Muscle of leg (tissue), 16 donors: ENCODE data around the gene OSBPL10. TPM values are rescaled to one million over a fixed set of nuclear protein-coding genes. Genes with fewer than 3 reads are reported as not detected.
"Not testable (repeated sequence)": the region's sequence is repeated elsewhere in the genome, so short reads cannot be mapped to it uniquely, and the experiment has no call there.

Source experiments
- DNase-seq: peaks from one replicate; pipeline ENCODE4 v3.0.0; 2013
- H3K27ac ChIP-seq: one replicate; pipeline ENCODE4 v1.5.1; 2013; ENCODE audit warnings: mild to moderate bottlenecking, low read length, control low read depth
- H3K27me3 ChIP-seq: one replicate; pipeline ENCODE4 v1.6.1; 2013; ENCODE audit warnings: low read length; ENCODE audit not compliant: control insufficient read depth, insufficient read depth
- H3K36me3 ChIP-seq: one replicate; pipeline ENCODE4 v1.6.1; 2013; ENCODE audit warnings: low read length; ENCODE audit not compliant: control insufficient read depth, insufficient read depth
- H3K4me1 ChIP-seq: one replicate; pipeline ENCODE4 v1.6.1; 2013; ENCODE audit warnings: low read length; ENCODE audit not compliant: control insufficient read depth, insufficient read depth
- H3K4me3 ChIP-seq: one replicate; pipeline ENCODE4 v1.5.1; 2013; ENCODE audit warnings: low read length, control low read depth
- H3K9me3 ChIP-seq: replicated peaks from 2 replicates; pipeline ENCODE4 v1.6.1; 2013; ENCODE audit warnings: low read depth, low read length; ENCODE audit not compliant: control insufficient read depth
- WGBS: methylation state at CpG from one replicate; pipeline ENCODE4 v1.1.5; 2013; ENCODE audit warnings: missing lambda C conversion rate; ENCODE audit not compliant: insufficient coverage; 5-methylcytosine and 5-hydroxymethylcytosine counted together
- long read RNA-seq, 11 donors: transcript quantifications; one replicate each; lab custom pipeline, GENCODE V29; 2026
- polyA plus RNA-seq, 8 donors: library from polyadenylated mRNA; unstranded; fragments of 120-200 nt; gene quantifications; one replicate each; pipeline versions ENCODE4 v1.2.1 to v1.2.3, GENCODE V29; 2013; ENCODE audit warnings: inconsistent platforms in 1 of 8, low replicate concordance in 1 of 8; ENCODE audit not compliant: insufficient read length in 8 of 8, insufficient read depth in 1 of 8
- total RNA-seq: library from RNA; stranded (reverse); fragments of 120-200 nt; gene quantifications from one replicate; pipeline ENCODE4 v1.2.4, GENCODE V29; 2013

OSBPL10 gene, protein sequence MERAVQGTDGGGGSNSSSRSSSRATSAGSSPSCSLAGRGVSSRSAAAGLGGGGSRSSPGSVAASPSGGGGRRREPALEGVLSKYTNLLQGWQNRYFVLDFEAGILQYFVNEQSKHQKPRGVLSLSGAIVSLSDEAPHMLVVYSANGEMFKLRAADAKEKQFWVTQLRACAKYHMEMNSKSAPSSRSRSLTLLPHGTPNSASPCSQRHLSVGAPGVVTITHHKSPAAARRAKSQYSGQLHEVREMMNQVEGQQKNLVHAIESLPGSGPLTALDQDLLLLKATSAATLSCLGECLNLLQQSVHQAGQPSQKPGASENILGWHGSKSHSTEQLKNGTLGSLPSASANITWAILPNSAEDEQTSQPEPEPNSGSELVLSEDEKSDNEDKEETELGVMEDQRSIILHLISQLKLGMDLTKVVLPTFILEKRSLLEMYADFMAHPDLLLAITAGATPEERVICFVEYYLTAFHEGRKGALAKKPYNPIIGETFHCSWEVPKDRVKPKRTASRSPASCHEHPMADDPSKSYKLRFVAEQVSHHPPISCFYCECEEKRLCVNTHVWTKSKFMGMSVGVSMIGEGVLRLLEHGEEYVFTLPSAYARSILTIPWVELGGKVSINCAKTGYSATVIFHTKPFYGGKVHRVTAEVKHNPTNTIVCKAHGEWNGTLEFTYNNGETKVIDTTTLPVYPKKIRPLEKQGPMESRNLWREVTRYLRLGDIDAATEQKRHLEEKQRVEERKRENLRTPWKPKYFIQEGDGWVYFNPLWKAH
- total RNA-seq: 7.6 TPM
- 10 to 100 TPM; 10.0 to 19.3 (median 13.9) TPM for polyA plus RNA-seq
- long read RNA-seq, donor 1, full-length matches to known transcripts: 1 of 1 reads
- long read RNA-seq, donor 1, partial matches to known transcripts: 0 of 1 reads
- long read RNA-seq, donor 1, other reads (novel, unspliced or antisense): 0 of 1 reads
- long read RNA-seq, donor 2: 0 reads
- long read RNA-seq, donor 3, full-length matches to known transcripts: 4 of 4 reads
- long read RNA-seq, donor 3, partial matches to known transcripts: 0 of 4 reads
- long read RNA-seq, donor 3, other reads (novel, unspliced or antisense): 0 of 4 reads
- long read RNA-seq, donor 4, partial matches to known transcripts: 0 of 1 reads
- long read RNA-seq, donor 4, other reads (novel, unspliced or antisense): 0 of 1 reads
- long read RNA-seq, donor 5, full-length matches to known transcripts: 5 of 5 reads
- long read RNA-seq, donor 5, partial matches to known transcripts: 0 of 5 reads
- long read RNA-seq, donor 5, other reads (novel, unspliced or antisense): 0 of 5 reads
- long read RNA-seq, donor 6, full-length matches to known transcripts: 6 of 6 reads
- long read RNA-seq, donor 6, partial matches to known transcripts: 0 of 6 reads
- long read RNA-seq, donor 6, other reads (novel, unspliced or antisense): 0 of 6 reads
- long read RNA-seq, donor 7, full-length matches to known transcripts: 1 of 1 reads
- long read RNA-seq, donor 7, partial matches to known transcripts: 0 of 1 reads
- long read RNA-seq, donor 7, other reads (novel, unspliced or antisense): 0 of 1 reads
- long read RNA-seq, donor 8: 0 reads
- long read RNA-seq, donor 9, full-length matches to known transcripts: 2 of 2 reads
- long read RNA-seq, donor 9, partial matches to known transcripts: 0 of 2 reads
- long read RNA-seq, donor 9, other reads (novel, unspliced or antisense): 0 of 2 reads
- long read RNA-seq, donor 10, full-length matches to known transcripts: 2 of 2 reads
- long read RNA-seq, donor 10, partial matches to known transcripts: 0 of 2 reads
- long read RNA-seq, donor 10, other reads (novel, unspliced or antisense): 0 of 2 reads
- long read RNA-seq, donor 11, full-length matches to known transcripts: 1 of 1 reads
- long read RNA-seq, donor 11, partial matches to known transcripts: 0 of 1 reads
- long read RNA-seq, donor 11, other reads (novel, unspliced or antisense): 0 of 1 reads

DNA sequence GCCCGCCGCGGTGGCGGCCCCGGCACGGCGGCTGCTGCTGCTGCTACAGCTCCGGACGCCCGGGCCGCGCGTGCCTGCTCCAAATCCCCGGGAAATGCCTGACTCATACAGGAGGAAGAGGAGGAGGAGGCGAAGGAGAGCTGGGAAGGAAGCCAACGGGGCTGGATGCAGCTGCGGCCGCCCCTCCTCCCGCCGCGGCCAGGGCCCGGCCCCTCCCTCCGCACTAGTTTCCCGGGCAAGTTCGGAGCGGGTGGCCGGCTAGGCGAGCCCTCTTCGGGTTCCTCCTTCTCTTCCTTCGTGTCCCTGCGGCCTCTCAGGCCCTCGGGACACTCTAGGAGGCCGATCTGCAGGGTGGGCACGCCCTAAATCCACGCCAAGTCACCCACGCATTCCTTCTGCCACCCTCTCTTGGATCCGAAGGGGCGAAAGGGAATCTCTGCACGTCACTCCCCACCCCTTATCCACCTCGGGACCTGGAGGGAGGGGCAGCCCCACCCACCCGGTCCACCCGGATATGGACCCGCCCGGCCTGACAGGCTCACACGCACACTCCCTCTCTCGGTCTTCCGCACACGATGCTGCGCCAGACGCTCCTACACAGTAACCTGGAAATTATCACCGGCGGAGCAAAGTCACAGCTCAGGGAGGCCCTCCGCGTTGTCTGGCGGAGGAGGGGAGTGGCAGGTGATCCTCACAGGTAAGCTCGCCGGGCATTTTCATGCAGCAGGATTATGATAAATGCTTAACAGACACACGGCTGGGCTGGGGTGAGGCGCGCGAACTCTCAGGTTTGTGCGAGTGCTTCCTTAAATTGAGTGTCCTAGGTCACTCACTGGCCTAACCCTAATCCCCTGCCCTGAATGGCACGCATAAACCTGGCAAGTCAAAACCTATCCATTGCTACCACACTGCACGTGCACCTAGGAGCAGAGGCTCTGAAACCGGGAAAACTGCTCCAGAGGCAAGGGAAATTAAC is at the start of gene OSBPL10, which contains the start of gene ZNF860:
Gene OSBPL10 (minus strand): TSS at position 57 of the 976 bp plus-strand sequence. CDS start 83 bp downstream, outside the sequence.
Gene ZNF860 (plus strand): TSS at position 545 of the 976 bp plus-strand sequence. CDS start 7,330 bp downstream, outside the sequence.
- H3K9me3 ChIP-seq: no peaks in the 10 kb centered on the region
- peak; percentile 96 for DNase-seq
- 2% methylated on average over 58 of the region's 65 CpGs for WGBS
- no peaks in the 10 kb centered on the region for H3K36me3 ChIP-seq
- H3K27me3 ChIP-seq: peaks cover 8% of the 10 kb centered on the region
- peak within 1 kb of the TSS; percentile 79 for H3K27ac ChIP-seq
- peaks cover 11% of the 10 kb centered on the region for H3K4me1 ChIP-seq
- H3K4me3 ChIP-seq: peak within 1 kb of the TSS; percentile 74

DNA sequence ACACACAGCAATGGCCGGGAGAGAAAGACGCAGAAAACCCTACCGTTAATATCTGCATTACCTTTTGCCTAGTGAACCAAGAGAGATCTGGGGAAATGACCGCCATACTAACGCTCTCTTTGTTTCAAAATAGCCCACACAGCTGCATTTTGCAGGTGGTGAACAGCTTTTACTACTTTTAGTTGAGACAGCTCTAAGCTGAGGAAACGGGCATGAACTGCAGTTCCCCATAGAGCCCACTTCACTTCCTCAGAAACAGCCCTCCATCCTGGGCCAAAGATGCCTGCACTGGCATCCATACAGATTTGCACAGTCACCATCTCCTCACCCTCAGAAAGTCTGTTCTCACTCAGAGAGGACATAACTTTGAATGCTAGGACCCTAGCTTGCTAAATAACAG is 45.5 kb upstream of the OSBPL10 start:
- Histone ChIP-seq H3K36me3 (no peaks in the 10 kb centered on the region), H3K4me1 (no peaks in the 10 kb centered on the region), H3K9me3 (no peaks in the 10 kb centered on the region), H3K27ac (no peak overlapping the region), H3K4me3 (no peak overlapping the region), H3K27me3 (no peaks in the 10 kb centered on the region)
- WGBS: 44% methylated on average over 5 of the region's 6 CpGs
- peak; percentile 54 for DNase-seq

GRCh38 chr3:32022947-32023346 is 41.9 kb upstream of the OSBPL10 start:
- Histone ChIP-seq H3K27me3 (no peaks in the 10 kb centered on the region), H3K36me3 (no peaks in the 10 kb centered on the region), H3K9me3 (no peaks in the 10 kb centered on the region), H3K4me3 (no peak overlapping the region), H3K4me1 (no peaks in the 10 kb centered on the region), H3K27ac (no peak overlapping the region)
- WGBS: no CpG with 5 or more reads among the region's 2 CpGs
- no peak for DNase-seq

DNA sequence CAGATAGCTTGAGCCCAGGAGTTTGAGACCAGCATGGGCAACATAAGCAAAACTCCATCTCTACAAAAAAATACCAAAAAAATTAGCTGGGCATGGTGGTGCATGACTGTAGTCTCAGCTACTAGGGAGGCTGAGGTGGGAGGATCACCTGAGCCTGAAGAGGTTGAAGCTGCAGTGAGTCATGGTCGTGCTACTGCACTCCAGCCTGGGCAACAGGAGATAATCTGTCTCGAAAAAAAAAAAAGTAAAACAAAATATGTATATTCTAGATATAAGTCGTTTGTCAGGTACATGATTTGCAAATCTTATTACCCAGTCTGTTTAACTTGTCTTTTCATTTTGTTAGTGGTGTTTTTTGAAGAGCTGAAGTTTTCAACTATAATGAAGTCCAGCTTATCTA is 40.7 kb upstream of the OSBPL10 start:
- Histone ChIP-seq H3K36me3 (no peaks in the 10 kb centered on the region), H3K27ac (no peak overlapping the region), H3K4me3 (no peak overlapping the region), H3K27me3 (no peaks in the 10 kb centered on the region), H3K4me1 (no peaks in the 10 kb centered on the region), H3K9me3 (no peaks in the 10 kb centered on the region)
- no peak for DNase-seq
- no CpG with 5 or more reads among the region's 3 CpGs for WGBS

GRCh38 chr3:32021155-32021554 is 40.1 kb upstream of the OSBPL10 start:
- Histone ChIP-seq H3K27me3 (no peaks in the 10 kb centered on the region), H3K9me3 (no peaks in the 10 kb centered on the region), H3K27ac (no peak overlapping the region), H3K4me1 (no peaks in the 10 kb centered on the region), H3K4me3 (no peak overlapping the region), H3K36me3 (no peaks in the 10 kb centered on the region)
- no peak for DNase-seq
- no CpG with 5 or more reads among the region's 7 CpGs for WGBS

GRCh38 chr3:32018757-32019564 is 37.9 kb upstream of the OSBPL10 start:
- Histone ChIP-seq H3K36me3 (no peaks in the 10 kb centered on the region), H3K9me3 (no peaks in the 10 kb centered on the region), H3K4me3 (no peak overlapping the region), H3K27me3 (no peaks in the 10 kb centered on the region), H3K27ac (no peak overlapping the region), H3K4me1 (no peaks in the 10 kb centered on the region)
- no CpG with 5 or more reads among the region's 5 CpGs for WGBS
- DNase-seq: peak; percentile 69

DNA sequence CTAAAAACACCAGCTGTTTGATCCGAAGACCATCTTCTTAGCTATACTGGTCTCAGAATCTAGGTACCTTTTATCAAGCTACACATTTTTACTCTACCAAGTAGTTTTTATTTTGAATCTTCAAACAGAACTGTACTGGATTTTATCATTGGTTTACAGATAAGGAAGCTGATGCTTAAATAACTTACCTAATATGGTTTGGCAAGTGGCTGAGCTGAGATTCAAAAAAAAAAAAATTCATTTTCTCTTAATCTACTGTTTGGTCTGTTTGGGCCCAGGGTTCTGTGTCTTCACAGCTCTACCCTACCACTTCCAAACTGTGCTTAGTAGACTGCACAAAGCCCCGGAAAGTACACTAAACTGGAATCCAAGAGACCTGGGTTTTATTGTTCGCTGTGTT is 36.2 kb upstream of the OSBPL10 start:
- no peaks in the 10 kb centered on the region for H3K27me3 ChIP-seq
- H3K36me3 ChIP-seq: no peaks in the 10 kb centered on the region
- H3K4me3 ChIP-seq: no peak overlapping the region
- H3K27ac ChIP-seq: no peak overlapping the region
- no peak for DNase-seq
- no peaks in the 10 kb centered on the region for H3K4me1 ChIP-seq
- no CpG with 5 or more reads among the region's 3 CpGs for WGBS
- H3K9me3 ChIP-seq: no peaks in the 10 kb centered on the region

DNA sequence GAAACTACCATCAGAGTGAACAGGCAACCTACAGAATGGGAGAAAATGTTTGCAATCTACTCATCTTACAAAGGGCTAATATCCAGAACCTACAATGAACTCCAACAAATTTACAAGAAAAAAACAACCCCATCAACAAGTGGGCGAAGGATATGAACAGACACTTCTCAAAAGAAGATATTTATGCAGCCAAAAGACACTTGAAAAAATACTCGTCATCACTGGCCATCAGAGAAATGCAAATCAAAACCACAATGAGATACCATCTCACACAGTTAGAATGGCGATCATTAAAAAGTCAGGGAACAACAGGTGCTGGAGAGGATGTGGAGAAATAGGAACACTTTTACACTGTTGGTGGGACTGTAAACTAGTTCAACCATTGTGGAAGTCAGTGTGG is 34.6 kb upstream of the OSBPL10 start:
- no CpG with 5 or more reads among the region's 3 CpGs for WGBS
- H3K9me3 ChIP-seq, H3K27ac ChIP-seq, H3K36me3 ChIP-seq, H3K27me3 ChIP-seq, DNase-seq, H3K4me1 ChIP-seq, H3K4me3 ChIP-seq: not testable (repeated sequence)
